ENCODE measurements around the gene ADAM15. TPM values are rescaled to one million over a fixed set of nuclear protein-coding genes. Genes with fewer than 3 reads are reported as not detected.

Gene ADAM15
- total and polyA plus RNA-seq, 4 donors: 10.8 to 26.8 (median 17.5) TPM

DNA sequence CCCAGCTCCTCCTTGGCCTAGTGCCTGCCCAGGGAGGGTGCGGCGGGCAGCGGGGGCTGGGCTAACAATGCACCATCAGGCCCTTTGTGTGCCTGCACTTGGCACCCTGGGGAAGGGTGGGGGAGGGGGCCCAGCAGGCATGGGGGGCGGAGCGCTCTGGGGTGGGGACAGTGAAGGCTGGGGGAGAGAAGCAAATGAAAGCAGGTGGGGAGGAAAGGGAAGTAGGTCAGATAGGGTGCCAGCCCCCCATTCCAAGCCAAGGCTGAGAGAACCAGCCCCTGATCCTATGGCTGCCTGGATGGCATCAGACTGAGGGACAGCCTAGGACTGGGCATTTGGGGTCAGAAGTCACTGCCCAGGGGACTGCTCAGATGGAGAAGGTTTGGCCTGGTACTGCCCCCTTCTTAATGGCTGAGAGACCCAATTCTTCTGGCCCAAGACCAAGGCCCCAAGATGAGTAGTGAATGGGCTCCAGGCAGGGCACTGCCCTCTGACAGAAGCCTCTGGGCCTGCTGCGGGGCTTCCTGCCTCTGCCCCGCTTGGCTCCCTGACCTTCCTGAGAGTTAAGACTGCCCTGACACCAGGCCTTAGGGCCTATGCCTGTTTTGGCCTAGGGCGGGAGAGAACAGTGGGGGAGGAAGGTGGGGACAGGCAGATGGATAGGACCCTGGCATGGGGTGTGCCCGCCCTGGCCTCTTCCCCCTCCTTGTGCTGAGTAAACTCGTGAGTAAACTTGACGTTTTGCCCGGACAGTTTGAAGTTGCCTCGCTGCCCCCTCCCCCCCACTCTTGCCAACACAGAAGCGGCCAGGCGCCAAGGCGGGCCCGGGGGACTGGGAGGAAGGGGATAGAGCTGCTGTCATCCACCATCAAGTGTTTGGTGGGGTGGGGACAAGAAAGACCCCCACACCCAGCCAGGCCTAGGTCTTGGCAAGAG lies 45.8 kb upstream of the ADAM15 start:
- Histone ChIP-seq H3K4me1 (ENCODE audit: control insufficient read depth in 4 of 4, insufficient read depth in 4 of 4, low read length in 3 of 4) (peaks cover 40 to 72% (median 58%) of the 10 kb centered on the region in 4 donors), H3K4me3 (ENCODE audit: low read depth in 1 of 3, low read length in 3 of 3) (peak overlapping the region in 2 of 3 donors; percentile 7 to 73), H3K9me3 (ENCODE audit: control insufficient read depth in 4 of 4, low read length in 3 of 4) (no peaks in the 10 kb centered on the region), H3K36me3 (ENCODE audit: control insufficient read depth in 4 of 4, insufficient read depth in 3 of 4, low read depth in 1 of 4, low read length in 3 of 4) (no peaks in the 10 kb centered on the region), H3K27ac (ENCODE audit: low read depth in 1 of 2, low read length in 2 of 2) (peak overlapping the region; percentile 87 to 99), H3K27me3 (ENCODE audit: control insufficient read depth in 4 of 4, insufficient read depth in 4 of 4, low read length in 3 of 4) (no peaks in the 10 kb centered on the region), H3K9ac (ENCODE audit: low read depth in 1 of 2, low read length in 2 of 2) (peak overlapping the region; percentile 5 to 15)
- peak; percentile 50 to 72 for TF ChIP-seq HNF4A (conservative IDR thresholded peaks at IDR 0.05)
- TF ChIP-seq JUND (IDR thresholded peaks at IDR 0.05): peak; percentile 34 to 52
- peak in 1 of 2 donors; percentile 51 for TF ChIP-seq EGR1 (IDR thresholded peaks at IDR 0.05; ENCODE audit: low read depth in 2 of 2)
- TF ChIP-seq CTCF (IDR thresholded peaks at IDR 0.05; ENCODE audit: low read depth, low read length, missing input control): no peak
- TF ChIP-seq, protein P1, sequence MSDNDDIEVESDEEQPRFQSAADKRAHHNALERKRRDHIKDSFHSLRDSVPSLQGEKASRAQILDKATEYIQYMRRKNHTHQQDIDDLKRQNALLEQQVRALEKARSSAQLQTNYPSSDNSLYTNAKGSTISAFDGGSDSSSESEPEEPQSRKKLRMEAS (IDR thresholded peaks at IDR 0.05): peak; percentile 57
- no peak for TF ChIP-seq RAD21 (IDR thresholded peaks at IDR 0.05)
- no peak for TF ChIP-seq REST (IDR thresholded peaks at IDR 0.05)
- peak; percentile 38 for TF ChIP-seq YY1 (IDR thresholded peaks at IDR 0.05)
- TF ChIP-seq SP1 (IDR thresholded peaks at IDR 0.05): peak; percentile 63
- TF ChIP-seq FOXA1 (IDR thresholded peaks at IDR 0.05): peak; percentile 35
- no peak for TF ChIP-seq TAF1 (conservative IDR thresholded peaks at IDR 0.05)
- TF ChIP-seq FOXA2 (IDR thresholded peaks at IDR 0.05): no peak
- peak; percentile 30 for TF ChIP-seq NR2F2 (IDR thresholded peaks at IDR 0.05)
- TF ChIP-seq HNF4G (IDR thresholded peaks at IDR 0.05): no peak
- TF ChIP-seq, protein P2, sequence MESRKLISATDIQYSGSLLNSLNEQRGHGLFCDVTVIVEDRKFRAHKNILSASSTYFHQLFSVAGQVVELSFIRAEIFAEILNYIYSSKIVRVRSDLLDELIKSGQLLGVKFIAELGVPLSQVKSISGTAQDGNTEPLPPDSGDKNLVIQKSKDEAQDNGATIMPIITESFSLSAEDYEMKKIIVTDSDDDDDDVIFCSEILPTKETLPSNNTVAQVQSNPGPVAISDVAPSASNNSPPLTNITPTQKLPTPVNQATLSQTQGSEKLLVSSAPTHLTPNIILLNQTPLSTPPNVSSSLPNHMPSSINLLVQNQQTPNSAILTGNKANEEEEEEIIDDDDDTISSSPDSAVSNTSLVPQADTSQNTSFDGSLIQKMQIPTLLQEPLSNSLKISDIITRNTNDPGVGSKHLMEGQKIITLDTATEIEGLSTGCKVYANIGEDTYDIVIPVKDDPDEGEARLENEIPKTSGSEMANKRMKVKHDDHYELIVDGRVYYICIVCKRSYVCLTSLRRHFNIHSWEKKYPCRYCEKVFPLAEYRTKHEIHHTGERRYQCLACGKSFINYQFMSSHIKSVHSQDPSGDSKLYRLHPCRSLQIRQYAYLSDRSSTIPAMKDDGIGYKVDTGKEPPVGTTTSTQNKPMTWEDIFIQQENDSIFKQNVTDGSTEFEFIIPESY (IDR thresholded peaks at IDR 0.05): no peak
- peak in 1 of 2 donors; percentile 53 for TF ChIP-seq GABPA (IDR thresholded peaks at IDR 0.05 in 1 of 2, conservative IDR thresholded peaks at IDR 0.05 in 1 of 2)
- no peak for TF ChIP-seq ATF3 (IDR thresholded peaks at IDR 0.05)
- peak; percentile 63 to 81 for TF ChIP-seq RXRA (IDR thresholded peaks at IDR 0.05)
- DNase-seq (ENCODE audit: low spot score): no peak
- 19% methylated on average over 17 of the region's 17 CpGs for WGBS
